ENCODE data around the gene PRDX6.
"Not testable (repeated sequence)": the region's sequence is repeated elsewhere in the genome, so short reads cannot be mapped to it uniquely, and the experiment has no call there.

PRDX6 gene

DNA sequence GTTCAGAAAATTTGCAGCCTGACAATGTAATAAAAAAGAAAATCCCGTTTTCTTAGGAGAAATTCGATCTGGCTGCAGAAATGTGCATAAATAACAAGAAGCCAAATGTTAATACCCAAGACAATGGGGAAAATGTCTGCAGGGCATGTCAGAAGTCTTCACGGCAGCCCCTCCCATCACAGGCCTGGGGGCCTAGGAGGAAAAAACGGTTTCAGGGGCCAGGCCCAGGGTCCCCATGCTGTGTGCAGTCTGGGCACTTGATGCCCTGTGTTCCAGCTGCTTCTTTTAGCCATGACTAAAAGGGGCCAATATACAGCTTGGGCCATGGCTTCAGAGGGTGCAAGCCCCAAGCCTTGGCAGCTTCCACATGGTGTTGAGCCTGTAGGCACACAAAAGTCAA, 6.5 kb upstream of the PRDX6 start:
- DNase-seq, result no peak

DNA sequence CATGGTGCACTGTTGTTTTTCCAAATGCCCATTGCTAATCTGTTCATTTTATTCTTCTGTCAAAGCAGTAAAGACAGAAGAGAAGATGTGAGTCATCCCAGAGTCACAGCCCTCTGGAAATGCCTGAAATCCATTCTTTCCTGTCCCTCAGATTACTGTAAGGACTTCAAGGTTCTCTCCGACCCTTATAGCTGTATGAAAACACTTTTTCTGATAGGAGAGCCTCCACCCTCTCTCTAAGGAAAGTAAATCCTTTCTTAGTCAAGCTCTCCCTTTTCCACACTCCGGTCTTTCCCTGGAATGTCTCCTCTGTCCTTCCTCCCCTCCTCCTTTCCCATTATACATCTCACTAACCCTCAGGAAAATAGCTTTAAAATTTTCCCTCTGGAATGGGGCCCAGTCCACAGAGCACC, 3.5 kb upstream of the PRDX6 start:
- DNase-seq, result no peak

DNA sequence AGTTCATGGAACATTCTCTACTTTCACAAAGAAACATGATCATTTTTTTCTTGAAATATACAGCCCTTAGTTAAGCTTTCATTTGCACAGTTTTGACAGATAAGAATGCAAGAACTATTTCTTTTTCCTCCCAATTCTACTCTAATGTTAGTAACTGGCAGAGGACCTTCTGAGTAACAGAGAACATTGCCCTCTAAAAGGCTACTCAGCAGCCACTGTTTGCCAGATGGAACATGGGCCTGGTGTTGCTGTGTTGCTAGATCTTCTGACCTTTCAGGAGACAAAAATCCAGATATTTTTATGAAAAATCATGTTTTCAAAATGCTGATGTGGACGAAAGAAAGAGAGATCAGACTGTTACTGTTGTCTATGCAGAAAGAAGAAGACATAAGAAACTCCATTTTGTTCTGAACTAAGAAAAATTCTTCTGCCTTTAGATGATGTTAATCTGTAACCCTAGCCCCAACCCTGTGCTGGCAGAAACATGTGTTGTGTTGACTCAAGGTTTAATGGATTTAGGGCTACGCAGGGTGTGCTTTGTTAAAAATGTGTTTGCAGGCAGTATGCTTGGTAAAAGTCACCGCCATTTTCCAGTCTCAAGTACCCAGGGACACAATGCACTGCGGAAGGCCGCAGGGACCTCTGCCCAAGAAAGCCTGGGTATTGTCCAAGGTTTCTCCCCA, 2.9 kb upstream of the PRDX6 start:
- no peak for DNase-seq

DNA sequence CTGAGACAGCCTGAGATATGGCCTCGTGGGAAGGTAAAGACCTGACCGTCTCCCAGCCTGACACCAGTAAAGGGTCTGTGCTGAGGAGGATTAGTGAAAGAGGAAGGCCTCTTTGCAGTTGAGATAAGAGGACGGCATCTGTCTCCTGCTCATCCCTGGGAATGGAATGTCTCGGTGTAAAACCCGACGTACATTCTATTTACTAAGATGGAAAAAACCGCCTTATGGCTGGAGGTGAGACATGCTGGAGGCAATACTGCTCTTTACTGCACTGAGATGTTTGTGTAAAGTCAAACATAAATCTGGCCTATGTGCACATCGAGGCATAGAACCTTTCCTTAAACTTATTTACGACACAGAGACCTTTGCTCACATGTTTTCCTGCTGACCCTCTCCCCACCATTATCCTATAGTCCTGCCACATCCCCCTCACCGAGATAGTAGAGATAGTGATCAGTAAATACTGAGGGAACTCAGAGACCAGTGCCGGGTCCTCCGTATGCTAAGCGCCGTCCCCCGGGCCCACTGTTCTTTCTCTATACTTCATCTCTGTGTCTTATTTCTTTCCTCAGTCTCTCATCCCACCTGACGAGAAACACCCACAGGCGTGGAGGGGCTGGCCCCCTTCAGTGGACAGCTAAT, 2.2 kb upstream of the PRDX6 start:
- DNase-seq, result not testable (repeated sequence)

DNA sequence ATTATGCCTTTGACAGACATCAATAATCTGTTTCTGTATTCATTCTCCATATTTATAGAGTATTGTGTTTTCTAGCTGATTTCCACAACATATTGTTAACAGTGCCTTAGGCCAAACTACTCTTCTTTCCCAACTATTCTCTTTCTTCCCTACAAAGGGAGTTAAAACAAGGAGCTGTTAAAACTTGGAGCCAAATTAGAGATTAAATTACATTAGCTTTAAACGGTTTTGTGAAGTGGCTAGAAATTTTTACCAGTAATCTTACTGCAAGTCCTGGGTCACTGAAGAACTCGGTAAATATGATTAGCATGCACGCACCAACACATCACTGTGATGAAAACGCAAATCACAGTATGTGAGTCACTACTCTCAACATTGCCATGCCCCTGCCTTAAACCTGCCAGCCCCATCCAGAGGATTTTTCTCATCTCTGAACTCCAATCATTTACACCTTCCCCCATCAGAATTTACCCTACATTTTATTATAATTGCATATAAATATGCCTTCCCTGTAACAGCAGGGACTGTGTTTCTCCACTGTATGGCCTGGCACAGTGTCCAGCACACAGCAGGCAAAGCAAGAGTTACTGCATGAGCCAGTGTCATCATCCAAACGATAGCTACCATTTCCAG, 1.5 kb upstream of the PRDX6 start:
- no peak for DNase-seq

DNA sequence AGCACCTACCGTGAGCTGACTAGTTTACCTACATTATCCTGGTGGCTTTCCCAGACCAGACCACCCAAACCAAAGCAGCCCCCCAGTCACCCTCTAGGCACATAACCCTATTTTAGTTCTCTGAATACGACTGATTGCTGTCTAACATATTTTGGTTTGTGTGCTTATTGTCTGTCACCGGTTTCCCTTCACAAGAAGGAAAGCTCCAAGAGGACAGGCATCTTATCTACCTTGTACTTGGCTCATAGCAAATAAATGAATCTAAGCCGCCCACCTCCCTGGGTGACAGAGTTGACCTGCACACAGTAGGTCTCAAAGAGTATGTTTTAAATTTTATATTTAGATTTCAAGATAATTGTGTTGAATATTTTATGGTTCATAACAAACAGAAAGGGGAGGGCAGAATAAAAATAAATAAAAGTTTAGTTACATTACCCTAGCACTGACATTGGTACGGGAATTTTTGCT, 904 bp upstream of the PRDX6 start:
- DNase-seq, result no peak

DNA sequence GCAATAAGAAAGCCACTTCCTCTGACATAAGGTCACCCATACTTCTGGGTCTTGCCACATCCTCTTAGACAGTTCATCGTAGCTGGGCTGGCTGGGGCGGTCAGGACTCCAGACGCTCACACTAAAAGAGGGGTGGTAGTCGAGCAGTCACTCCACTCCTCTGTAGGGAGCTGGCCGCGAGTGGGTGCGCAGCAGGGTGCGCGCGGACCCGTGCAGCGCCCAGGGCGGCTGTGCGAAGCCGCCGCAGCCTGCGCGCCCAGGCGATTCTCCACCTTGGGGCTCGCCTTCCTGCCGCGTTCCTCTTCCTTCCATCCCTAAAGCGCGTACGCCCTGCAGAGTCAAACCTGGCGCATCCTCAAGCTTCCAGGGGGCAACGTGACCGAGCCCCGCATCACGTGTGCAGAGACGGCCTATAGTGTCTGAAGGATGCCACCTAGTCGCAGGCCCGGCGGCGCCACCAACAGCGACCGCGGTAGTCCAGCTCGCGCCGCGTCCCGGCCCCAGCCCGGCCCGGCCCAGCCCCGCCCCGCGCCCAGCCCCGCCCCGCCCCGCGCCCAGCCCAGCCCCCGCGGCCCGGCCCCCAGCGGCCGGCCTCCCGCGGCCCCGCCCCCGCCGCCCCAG, 360 bp upstream of the PRDX6 start:
- DNase-seq, result peak; percentile 90

DNA sequence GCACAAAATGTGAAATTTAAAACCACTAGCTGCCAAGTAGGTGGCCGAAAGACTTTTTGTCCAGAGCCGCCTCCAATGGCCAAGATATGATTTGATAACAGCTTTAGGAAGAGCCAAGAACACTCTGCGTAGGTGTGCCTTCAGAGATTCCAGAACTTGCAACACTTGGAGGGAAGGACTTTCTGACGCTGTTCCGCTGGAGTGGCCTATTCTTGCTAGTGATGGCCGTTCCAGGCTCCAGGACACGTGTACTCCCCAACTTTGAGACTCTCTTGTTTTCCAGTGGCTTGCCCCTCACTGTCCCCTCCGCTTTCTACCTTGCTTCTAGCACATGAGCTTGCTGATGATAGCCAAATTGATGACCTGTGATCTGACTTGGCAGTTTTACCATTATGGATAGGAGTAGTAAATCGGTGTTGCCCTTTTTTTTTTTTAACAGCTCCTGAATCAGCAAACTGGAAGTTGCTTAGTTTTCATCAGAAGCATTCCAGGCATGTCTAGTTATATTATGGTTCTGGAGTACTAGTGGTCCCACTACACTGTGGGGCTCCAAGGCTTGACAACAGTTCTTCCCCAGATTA, 1.0 kb downstream of the PRDX6 start:
- no peak for DNase-seq

DNA sequence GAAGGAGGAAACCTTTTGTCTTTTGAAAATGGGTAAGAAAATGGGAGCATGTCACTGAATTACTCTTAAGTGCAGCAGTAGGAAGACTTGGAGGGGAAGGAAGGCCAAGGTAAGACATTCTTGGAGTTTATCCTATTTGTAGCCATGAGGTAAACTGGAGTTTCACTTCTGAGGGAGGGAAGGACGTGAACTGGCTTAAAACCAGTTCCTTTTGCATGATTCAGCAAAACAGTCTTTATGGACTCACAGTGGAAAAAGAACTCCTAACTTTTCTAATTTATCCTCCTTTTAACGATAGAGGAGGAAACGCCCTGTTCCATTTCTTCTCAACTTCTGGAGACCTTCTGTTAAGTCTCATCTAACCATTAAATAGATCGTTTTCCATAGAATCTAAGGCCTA, 2.5 kb downstream of the PRDX6 start:
- no peak for DNase-seq

DNA sequence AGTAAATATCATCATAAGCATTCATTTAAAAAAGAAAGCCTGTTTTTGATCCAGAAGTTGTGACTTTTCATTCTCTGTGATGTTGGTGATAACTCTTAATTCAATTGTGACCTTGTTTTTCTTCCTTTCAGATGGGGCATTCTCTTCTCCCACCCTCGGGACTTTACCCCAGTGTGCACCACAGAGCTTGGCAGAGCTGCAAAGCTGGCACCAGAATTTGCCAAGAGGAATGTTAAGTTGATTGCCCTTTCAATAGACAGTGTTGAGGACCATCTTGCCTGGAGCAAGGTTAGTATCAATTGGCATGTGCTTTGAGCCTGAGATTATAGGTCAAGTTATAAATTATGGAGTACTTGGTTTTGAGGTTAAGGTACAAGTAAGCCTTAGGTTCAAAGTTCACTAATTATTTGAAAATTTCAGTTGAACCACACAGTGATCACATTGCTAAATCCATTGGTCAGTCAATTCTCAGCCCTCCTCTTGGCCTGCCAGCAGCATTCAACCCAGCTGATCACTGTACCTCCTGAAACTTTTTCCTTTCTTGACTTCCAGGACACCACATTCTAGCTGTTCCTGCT, 4.1 kb downstream of the PRDX6 start:
- DNase-seq, result no peak

DNA sequence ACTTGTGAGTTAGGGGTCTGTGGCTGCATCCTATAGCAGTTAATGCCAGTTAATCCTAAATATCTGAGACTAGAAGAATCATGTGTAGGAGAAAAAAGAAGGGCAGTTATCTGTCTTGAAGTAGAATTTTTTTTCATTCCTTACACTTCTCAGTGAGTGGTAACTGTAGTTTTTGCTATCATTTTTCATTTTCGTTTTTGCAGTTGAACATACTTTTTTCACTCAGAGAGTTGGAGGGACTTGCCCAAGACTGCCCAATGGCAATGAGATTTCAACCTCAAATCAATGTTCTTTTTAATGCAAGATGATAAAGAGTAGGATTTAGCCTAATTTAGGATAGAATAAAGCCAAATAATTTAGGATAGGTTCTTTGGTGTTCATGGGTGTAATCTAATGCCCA, 5.5 kb downstream of the PRDX6 start:
- no peak for DNase-seq

DNA sequence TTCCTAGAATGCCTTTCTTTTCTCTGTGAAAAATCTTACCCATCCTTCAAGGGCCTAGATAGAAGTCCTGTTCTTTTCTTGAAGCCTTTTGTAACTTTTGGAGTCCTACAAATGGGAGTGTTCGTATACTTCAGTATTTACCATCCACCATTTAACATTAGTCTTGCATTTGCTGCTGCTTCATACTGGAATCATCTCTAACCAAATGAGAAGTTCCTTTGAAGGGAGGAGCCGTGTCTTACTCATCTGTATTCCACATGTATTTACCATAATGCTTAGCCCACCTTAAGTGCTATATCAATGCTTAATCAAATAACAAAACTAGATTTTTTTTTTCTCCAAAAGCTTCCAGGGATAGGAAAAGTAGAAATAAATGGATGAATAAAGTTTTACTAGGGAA, 7.1 kb downstream of the PRDX6 start:
- DNase-seq, result no peak

DNA sequence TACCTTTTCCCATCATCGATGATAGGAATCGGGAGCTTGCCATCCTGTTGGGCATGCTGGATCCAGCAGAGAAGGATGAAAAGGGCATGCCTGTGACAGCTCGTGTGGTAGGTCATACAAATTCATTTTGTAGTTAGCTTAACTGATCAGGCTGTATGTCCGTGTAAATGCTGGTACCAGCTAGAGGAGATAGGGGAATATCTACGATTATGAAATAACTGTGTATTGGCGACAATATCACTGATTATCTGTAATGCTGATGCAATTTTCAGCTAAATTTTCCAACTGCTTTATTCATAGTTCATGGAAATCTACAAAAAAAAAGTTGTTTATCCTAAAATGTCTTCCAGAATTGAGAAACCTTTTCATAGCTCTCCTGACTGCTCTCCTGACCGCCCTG, 8.3 kb downstream of the PRDX6 start:
- no peak for DNase-seq

DNA sequence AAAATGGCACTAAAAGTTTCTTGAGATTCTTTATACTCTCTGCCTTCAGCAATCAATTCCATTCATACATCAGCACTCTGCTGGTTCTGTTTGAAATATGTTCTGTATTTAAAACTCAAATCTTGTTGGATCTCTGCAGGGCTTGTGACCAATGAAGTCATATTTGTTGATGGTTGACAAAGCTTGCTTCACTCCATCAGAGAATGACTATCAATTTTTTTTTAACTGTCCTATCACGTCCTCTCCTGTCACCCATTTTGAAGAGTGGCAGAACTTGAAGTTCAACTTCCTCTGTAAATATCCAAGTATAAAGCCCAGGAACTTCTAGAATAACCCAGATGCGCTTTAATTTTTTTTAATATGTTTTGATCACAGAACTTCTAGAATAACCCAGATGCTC, 10.9 kb downstream of the PRDX6 start:
- no peak for DNase-seq

DNA sequence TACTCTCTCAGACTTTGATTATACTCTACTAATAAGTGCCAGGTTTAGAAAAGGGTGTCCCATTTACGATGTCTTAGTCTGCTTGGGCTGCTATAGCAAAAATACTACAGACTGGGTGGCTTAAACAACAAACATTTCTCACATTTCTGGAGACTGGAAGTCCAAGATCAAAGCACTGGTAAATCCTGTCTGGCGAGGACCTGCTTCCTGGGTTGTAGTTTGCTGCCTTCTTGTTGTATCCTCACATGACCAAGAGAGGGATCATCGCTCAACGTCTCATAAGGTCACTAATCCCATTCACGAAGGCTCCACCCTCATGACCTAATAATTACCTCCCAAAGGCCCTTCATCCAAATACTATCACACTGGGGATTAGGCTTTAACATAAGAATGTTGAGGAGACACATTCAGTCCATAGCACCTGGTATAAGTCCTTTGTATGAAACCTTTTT, 12.0 kb downstream of the PRDX6 start:
- no peak for DNase-seq

DNA sequence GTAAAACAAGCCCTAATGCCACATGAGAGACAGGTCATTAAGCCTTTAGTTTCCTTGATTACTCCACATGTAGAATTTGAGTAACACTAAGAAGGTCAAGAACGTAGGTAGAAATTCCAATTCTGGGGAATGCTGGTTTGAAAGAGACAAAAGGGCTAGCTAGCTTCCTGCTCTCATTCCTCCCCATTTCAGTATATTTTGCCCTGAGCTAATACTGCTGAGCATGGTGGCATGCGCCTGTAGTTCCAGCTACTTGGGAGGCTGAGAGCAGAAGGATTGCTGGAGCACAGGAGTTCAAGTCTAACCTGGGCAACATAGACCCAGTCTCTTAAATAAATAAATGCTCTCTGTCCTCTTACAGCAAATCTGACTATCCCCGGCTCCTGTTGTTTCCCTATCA, 12.8 kb downstream of the PRDX6 start:
- DNase-seq, result no peak

DNA sequence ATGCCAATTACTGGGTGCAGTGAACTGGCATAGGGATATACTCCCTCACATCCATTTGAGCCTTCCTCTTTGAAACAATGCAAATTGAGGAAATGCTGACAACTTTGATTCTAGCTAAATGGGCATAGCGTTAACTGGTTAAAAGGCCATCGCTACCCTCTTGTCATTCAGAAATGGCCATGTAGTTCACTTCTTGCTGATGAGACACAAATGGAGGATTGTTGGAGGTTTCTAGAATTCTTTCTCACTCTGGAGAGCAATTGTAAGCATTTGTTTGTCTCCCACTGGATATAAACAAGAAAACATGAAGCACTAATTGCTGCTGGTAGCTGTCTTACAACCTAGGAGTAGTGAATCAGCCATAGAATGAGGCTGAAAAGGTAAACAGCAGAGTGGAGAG, 14.4 kb downstream of the PRDX6 start:
- DNase-seq, result no peak

DNA sequence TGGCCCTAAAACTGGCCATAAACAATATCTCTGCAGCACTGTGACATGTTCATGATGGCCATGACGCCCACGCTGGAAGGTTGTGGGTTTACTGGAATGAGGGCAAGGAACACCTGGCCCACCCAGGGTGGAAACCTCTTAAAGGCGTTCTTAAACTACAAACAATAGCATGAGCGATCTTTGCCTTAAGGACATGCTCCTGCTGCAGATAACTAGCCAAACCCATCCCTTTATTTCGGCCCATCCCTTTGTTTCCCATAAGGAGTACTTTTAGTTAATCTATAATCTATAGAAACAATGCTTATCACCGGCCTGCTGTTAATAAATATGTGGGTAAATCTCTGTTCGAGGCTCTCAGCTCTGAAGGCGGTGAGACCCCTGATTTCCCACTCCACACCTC, 16.0 kb downstream of the PRDX6 start:
- DNase-seq, result not testable (repeated sequence)

DNA sequence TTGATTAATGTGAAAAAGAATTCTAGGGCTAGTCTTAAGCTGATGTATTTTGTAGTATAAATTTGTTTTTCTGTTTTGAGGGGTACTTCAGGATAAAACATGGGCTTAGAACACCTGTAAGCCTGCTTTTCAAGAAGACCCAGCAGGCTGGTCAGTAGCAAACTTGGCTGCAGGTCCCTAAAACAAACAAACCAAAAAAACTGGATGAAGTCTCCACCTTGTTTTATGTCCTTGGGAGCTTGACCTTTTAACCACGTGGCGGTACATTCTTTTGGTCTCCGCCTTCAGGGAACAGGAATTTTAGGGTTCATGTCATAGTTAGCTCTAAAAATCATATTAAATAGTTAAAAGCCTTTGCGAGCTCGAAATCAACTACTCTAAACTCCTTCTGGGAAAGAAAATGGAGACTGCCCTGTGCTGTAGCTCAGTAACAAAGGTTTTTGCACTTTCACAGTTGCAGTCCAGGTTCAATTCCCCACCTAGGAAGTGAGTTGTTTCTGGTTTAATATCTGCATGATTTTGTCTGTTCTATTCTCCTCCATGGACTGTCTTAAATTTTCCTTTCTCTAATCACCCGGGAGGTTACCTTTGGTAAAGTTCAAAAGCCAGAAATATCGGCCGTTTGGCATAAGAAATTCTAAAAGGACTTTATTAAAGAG, 18.6 kb downstream of the PRDX6 start:
- DNase-seq, result no peak

DNA sequence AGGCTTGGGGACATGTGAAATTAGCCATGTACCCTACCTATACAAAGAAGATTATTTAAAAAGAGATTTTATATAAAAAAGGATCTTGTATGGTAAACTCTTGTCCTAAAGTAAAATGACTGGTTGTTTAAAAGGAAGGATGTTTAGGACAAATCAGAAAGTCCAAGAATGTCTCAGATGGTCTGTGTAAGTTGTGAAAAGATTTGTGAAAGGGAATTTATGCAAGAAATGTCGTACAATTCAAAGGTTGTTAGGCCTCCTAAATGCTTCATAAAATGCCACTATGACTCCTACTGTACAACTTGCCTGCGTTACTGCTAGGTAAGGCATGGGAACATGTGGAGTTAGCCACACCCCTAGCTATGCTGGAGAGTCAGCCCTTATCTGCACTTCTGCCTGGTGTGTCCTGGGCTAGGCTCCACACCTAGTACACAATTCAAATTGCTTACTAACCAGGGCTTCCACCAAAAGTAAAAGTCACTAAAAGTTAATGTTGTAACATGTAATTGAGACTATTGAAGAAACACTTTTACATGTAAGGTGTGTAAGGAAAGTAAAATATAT, 19.7 kb downstream of the PRDX6 start:
- DNase-seq, result no peak

DNA sequence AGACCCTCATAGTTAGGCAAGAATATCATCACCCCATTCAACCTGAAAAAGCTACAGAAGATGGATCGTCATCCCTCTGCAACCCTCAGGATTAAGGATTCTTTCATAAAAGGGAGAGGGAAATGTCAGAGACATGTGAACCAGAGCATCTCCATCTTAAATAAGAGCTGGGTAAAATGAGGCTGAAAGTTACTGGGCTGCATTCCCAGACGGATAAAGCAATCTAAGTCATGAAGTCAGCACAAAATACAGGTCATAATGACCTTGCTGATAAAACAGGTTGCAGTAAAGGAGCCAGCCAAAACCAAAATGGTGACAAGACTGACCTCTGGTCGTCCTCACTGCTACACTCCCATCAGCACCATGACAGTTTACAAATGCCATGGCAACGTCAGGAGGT, 22.6 kb downstream of the PRDX6 start:
- DNase-seq, result no peak

DNA sequence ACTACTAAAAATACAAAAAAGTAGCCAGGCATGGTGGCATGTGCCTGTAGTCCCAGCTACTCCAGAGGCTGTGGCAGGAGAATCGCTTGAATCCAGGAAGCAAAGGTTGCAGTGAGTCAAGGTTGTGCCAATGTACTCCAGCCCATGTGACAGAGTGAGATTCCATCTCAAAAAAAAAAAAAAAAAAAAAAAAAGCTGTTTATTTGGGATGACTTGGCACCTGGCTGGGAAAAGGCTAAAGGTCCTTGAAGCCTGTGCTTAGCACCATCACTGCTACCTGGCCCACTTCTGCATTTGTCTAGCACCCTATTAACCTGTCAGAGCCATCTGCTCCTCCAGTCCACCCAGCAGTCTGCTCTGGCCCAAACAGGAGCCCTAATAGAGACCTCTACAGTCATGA, 25.0 kb downstream of the PRDX6 start:
- no peak for DNase-seq

Data from activated CD8-positive, alpha-beta memory T cell treated with anti-CD3 and anti-CD28 coated beads for 24 hours (primary cell).